ENCODE data around the gene DHX35.
"Not testable (repeated sequence)": the region's sequence is repeated elsewhere in the genome, so short reads cannot be mapped to it uniquely, and the experiment has no call there.

Gene DHX35

DNA sequence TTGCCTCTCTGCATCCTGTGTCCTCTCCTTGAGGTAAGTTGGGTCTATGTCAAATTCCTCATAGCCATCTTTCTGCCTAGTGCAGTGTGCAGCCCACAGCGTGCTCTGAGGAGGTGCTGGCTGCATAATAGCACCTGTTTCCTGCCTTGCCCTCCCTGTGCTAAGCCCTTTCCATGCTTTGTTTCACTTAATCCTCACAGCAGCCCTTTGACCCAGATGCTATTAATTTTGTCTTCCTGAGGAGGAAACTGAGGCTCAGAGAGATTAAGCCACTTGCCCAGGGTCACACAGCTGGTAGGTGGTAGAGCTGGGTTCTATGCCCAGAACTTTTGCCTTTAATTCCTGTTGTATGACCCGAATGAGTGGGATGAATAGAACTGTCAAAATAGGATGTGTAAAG, 22.5 kb upstream of the DHX35 start:
- in situ Hi-C loops (cut with MboI; ENCODE audit: low sequenced_read_pairs): no loop called here

DNA sequence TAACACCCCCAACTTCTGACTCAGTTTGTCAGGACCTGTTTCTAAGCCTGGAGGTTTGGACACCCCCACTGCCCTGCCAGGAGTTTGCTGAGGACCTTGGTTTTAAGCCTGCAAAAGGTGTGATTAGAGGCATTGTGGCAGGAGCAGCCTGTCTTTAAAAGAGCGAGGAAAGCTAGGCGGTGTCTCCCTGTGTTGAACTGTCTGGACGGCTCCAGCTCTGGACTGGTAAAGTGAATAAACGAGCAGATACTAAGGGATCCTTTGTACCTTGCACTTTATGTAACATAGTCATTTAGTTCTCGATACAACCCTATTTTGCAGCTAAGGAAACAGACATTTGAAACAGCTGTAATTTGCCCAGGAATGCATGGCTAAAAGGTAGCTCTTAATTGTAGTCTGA, 21.5 kb upstream of the DHX35 start:
- in situ Hi-C loops (cut with MboI; ENCODE audit: low sequenced_read_pairs): no loop called here

DNA sequence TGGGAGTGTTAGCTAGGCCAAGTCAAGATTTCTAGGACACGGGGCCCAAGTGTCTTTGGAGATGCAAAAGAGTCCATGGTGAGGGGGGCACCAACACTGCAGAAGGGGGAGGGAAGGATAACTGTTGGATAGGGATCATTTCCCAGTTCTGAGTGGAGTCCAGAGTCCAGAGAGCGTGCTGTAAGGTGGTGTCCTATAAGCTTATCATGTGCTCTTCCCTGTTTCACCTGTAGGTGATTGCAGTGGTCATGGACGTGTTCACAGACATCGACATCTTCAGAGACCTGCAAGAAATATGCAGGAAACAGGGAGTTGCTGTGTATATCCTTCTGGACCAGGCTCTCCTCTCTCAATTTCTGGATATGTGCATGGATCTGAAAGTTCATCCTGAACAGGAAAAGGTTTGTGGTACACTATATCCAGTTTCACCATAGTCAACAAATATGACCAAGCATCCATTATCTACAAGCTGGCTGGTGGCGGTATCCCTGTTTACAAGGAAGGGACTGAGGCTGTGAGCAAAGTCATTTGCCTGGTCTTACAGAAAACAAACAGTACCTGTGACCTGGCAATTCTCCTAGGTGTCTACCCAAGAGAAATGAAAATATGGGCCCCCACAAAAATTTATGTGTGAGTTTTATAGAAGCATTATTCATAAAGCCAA, 20.3 kb upstream of the DHX35 start:
- in situ Hi-C loops (cut with MboI; ENCODE audit: low sequenced_read_pairs): no loop called here

DNA sequence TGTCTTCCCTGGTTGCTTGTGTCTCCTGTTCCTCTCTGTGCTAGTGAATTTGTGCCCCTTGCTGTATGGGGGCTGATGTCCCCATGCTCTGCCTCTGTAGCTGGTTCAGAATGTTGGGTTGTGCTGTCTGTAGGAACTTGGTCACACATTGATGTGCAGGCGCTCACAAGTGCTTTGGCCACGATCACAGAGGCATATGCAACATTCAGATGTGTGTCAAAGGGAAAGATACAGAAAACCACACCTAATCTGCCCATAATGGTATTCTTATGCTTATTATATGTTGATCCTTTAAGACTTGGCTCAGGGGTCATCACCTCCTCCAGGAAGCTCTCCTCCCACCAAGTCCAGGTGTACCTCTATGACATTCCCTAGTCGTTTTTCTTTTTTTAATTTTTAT, 17.1 kb upstream of the DHX35 start:
- in situ Hi-C loops (cut with MboI; ENCODE audit: low sequenced_read_pairs): no loop called here

DNA sequence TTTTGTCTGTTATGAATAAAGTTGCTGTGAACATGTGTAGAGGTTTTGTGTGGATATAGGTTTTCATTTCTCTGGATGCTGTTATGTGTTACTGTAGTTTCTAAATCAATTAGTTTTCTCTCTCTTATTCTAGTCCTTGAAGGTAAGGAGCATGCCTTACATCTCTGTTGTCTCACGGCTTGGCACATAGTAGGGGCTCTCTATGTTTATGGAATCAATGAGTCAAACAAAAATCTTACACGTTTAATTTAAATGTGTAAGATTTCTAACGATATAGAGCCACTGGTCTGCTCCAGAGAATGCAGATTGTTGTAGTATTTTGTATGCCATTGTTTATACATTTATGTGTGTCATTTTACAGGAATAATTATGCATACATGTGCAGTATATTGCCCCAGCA, 15.3 kb upstream of the DHX35 start:
- in situ Hi-C loops (cut with MboI; ENCODE audit: low sequenced_read_pairs): no loop called here

DNA sequence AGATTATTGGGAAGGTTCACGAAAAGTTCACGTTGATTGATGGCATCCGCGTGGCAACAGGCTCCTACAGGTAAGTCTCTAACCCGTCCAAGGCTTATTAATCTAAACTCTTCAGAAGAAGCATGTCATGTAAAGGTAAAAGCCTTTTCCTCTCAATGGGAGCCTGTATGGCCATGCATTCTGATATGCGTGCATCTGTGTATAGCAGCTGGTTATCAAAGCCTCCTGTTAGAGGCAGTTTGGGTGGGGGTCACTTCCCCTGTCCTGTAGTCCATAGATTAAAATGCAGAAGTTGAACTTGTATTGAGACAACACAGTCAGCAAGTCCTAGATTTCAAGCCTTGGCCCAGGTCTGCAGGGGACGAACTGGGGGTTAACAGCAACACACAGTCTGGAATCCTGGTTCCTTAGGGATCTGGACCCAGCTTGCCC, 14.2 kb upstream of the DHX35 start:
- in situ Hi-C loops (cut with MboI; ENCODE audit: low sequenced_read_pairs): no loop called here

DNA sequence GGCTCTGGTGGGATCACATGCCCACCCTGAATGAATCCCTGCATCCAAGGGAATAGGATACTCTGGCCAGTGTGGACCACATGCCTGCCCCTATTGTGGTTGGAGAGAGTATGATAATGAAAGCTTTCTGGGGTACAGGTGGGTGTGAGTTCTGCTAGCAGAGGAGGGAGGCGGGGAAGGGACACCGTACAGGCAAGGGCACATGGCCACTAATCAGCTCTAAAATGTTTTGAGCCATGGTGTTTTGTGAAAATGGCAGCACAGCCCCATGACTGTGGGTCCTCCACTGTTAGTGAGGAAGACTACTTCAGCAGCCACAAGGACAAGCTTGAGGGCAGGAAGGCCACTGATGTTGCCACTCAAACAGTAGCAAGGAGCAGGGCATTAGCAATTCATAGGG, 11.9 kb upstream of the DHX35 start:
- in situ Hi-C loops (cut with MboI; ENCODE audit: low sequenced_read_pairs): no loop called here

DNA sequence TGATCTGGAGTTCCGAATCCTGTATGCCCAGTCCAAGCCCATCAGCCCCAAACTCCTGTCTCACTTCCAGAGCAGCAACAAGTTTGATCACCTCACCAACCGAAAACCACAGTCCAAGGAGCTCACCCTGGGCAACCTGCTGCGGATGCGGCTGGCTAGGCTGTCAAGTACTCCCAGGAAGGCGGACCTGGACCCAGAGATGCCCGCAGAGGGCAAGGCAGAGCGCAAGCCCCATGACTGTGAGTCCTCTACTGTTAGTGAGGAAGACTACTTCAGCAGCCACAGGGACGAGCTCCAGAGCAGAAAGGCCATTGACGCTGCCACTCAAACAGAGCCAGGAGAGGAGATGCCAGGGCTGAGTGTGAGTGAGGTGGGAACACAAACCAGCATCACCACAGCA, 10.5 kb upstream of the DHX35 start:
- in situ Hi-C loops (cut with MboI; ENCODE audit: low sequenced_read_pairs): no loop called here

DNA sequence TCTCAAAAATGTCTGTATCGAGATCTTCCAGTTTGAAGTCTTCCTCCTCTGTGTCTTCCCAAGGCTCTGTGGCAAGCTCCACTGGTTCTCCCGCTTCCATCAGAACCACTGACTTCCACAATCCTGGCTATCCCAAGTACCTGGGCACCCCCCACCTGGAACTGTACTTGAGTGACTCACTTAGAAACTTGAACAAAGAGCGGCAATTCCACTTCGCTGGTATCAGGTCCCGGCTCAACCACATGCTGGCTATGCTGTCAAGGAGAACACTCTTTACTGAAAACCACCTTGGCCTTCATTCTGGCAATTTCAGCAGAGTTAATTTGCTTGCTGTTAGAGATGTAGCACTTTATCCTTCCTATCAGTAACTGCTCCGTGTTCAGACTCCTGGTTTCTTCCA, 10.0 kb upstream of the DHX35 start:
- in situ Hi-C loops (cut with MboI; ENCODE audit: low sequenced_read_pairs): no loop called here

DNA sequence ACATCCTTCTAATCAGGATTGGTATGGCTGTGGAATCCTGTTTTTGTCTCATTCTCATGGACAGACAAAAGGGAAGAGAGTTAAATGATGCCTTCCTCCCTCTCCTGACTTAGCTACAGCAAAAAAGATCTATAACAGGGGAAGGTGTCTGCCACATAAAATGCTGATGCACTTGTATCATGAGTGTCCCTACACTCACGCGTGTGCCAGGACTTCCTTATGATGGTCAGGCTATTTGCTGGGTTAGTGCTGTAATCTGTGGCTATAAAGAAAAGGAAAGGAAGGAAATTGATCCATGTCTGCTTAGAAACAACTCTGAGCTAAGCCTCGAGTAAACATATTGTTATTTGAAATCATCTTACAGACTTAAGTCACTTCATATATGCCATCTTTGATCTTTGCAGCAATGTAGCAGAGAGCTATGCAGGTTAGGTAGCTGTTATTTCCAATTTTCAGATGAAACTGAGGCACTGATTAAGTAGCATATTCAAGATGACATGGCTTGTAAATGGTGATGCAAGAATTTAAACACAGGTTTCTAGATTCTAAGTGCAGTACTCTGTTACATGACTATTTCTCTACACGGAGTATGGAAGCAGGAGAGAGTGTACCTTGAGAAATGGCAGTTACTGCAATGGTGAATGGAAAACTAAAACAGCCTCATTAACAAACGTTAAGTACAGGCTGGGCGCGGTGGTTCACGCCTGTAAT, 8.4 kb upstream of the DHX35 start:
- in situ Hi-C loops (cut with MboI; ENCODE audit: low sequenced_read_pairs): no loop called here

DNA sequence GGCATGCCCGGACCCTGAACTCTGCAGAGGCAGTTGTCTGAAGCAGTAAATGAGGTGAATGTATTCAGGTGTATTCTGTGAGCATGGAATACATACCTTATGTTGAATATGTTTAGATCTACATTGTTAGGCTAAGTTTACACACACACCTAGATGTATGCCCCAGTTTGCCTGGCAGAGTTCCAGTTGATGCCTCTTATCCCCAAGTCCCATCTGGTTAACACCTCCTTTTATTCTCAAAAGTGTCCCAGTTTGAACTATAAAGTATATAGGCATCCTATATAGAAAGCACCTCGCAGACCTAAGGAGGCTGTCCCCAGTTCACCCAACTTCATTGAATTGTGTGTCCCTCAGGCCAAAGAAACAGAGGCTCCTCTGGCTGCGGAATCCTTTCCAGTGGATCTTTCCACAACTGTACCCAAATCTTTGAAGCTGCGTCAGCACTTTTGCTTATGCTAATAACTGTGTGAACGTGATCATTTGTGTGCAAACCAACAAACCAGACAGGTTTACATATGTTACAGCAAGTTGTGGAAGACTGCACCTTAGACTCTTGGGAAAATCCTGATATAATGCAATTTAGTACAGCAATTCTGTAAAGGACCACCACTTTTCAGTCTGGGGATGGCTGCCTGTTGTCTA, 4.8 kb upstream of the DHX35 start:
- in situ Hi-C loops (cut with MboI; ENCODE audit: low sequenced_read_pairs): no loop called here

DNA sequence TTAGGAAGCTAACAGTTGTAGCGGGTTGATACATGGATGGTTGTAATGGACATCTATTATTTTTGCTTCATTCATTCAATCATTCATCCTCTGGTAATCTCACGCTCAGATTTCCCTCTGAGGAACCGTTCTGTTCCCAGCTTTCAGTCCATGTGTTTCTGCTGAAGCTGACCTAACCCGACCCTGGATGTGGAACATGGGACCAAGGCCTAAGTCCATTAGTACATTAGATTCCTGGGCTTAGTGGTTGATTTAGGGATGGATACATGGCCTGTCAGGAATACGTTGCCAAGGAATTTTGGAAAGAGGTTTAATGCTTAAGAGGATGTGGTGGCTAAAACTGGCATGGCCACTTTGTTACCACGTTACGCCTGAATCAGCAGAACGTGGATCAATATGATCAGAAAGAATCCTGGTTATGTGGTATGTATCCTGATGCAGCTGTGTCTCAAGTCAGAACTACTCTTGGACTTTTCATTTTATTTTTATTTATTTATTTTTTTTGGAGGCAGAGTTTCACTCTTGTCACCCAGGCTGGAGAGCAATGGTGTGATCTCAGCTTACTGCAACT, 4.1 kb upstream of the DHX35 start:
- in situ Hi-C loops (cut with MboI; ENCODE audit: low sequenced_read_pairs): no loop called here

DNA sequence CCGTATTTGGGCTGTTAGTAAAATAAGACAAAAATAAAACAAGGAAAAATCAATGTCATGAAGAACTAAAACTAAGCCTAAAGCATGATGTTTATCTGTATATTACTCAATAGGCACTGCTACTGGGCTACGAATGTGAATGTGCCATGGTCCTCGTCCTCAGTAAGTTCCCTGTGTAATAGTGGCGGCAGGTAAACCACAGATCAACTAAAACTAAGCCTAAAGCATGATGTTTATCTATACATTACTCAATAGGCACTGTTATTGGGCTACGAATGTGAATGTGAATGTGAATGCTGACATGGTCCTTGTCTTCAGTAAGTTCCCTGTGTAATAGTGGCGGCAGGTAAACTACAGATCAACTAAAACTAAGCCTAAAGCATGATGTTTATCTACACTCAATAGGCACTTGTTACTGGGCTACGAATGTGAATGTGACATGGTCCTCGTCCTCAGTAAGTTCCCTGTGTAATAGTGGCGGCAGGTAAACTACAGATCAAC, 1.9 kb upstream of the DHX35 start:
- in situ Hi-C loops (cut with MboI; ENCODE audit: low sequenced_read_pairs): not testable (repeated sequence)

DNA sequence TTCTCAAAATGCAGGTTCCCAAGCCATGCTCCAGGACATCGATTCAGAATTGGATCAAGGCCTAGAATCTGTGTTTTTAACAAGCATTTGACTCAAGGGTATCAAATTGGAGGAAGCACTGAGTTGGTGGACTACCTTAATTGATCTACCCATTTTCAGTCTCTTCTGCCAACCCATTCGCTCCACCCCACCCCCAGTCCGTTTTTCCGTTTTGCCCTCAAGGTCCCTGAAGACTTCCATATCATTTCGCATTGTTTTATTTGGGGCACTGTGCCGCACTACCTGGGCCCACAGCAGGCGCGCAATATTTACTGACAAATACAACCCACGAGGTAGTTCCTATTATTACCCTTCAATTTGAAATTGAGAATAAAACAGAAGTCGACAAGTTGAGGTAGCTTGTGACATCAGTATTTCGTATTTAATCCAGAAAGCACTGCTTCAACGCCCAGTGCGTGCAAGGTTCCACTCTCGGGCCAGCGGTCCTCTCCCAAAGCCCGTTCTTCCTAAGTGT, 557 bp upstream of the DHX35 start:
- in situ Hi-C loops (cut with MboI; ENCODE audit: low sequenced_read_pairs): no loop called here

DNA sequence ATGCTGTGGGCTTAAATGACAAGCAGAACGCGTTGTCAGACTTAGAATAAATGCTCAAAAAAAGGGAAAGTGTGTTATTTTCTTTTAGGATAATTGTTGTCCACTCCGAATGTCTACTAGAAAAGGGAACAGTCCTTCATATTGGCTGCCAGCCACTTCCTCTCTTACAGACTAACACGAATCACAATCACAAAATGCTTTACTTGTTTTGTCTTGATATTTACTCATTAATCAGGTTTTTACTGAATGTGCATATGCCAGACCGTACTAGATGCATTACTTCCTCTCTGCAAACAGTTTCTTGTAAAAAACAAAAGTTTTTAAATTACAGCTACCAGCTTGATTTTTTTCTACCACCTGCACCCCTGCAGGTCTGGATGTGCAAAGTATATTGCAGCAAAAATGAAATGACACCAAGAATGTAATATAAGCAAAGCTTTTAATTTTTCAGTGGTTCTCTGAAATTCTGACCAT, 821 bp downstream of the DHX35 start:
- in situ Hi-C loops (cut with MboI; ENCODE audit: low sequenced_read_pairs): no loop called here

DNA sequence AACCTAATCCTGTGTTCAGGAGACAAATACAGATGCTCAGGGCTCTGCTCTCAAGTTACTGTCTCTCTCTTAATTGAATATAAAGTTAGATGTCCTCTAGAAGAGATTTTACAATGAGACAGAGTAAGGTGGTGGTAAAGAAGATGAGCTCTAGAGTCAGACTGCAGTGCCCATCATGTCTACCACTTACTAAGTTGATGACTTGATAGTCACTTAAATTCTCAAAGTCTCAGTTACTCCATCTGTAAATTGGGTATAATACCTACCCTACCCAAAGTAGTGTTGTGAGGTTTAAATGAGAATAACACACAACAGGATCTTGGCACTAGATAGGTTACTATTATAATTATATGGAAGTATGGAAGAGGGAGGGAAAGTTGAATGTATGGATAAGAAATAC, 1.6 kb downstream of the DHX35 start:
- in situ Hi-C loops (cut with MboI; ENCODE audit: low sequenced_read_pairs): no loop called here

DNA sequence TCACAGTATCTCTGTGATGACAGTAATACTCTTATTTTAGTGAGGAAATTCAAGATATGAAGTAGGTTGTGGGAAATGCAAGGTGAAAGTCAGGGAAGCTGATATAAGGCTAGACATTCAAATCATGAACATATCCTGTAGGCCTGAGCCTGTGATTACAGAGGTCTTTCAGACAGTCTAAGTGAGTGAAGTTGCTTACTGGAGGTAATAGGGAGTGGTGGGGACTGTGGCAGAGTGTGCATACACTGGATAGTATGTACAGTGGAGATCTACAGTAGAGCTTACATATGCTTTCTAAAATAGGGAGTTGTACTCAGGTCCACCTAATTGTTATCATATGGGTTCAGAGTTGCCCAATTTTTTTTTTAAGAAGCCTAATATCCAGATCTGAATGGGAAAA, 3.1 kb downstream of the DHX35 start:
- in situ Hi-C loops (cut with MboI; ENCODE audit: low sequenced_read_pairs): no loop called here

DNA sequence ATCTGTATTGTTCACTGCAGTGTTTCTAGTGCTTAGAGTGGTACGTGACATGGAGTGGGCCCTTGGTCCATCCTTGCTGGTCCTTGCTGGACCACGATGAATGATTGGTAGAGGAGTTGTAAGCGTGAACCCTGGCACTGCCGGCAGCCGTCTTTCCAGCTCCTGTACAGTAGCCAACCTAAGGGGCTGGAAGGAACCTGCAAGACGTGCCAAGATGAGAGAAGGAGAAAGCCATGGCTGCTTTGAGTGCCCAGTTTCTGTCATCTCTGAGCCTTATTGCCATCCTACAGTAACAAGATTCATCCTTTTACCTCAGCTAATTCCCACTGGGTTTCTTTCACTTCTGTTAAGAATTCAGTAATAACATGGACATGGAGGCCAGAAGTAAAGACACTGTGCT, 5.9 kb downstream of the DHX35 start:
- in situ Hi-C loops (cut with MboI; ENCODE audit: low sequenced_read_pairs): no loop called here

DNA sequence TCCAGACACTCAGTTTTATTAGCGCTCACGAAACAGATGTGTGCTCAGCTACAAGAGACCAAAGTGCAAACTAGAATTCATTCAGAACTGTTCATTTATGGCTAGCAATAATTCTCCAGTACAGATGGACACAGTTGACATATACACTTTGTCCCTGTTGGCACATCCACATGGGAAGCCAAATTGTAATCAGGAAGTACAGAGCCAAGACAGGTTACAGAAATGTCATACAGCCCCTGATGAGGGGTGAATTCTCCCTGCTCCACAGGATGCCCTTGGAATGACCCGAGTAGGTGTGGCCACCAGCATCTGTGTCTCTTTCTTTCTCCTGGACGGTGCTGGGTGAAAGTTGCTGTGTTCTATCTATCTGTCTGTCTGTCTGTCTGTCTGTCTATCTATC, 7.6 kb downstream of the DHX35 start:
- in situ Hi-C loops (cut with MboI; ENCODE audit: low sequenced_read_pairs): no loop called here

DNA sequence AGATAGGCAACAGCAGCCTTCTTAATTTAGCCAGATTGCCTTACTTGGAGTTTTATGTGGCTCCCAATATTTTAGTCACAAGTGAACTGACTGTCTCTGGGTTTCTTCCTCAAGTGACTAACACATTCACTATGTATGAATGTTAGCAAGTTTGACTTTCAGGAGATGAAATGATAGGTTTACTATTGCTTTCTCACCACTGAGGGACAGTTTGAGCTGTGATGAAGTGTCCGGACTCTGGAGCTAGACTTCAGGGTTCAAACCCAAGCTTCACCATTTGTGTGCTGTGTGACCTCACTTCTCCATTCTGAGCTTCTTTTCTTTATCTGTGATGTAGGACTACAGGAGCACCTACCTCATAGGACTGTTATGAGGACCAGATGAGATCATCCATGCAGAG, 8.2 kb downstream of the DHX35 start:
- in situ Hi-C loops (cut with MboI; ENCODE audit: low sequenced_read_pairs): no loop called here

DNA sequence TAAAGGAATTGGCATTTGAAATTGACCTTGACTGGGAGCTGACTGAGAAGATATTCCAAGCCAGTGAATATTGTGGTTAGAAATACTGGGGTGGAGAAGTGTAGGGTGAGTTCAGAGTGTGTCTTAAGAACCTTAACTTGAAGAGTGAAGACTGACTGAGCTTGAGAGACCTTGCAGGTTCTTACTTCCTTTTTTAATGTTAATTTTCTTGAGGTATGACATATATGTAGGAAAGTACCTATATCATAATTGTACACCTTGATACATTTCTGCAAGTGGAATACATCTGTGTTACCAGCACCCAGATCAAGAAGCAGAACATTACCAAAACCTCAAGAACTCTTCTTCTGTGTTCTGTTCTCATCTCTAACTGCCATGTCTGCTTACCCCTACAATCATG, 11.0 kb downstream of the DHX35 start:
- in situ Hi-C loops (cut with MboI; ENCODE audit: low sequenced_read_pairs): no loop called here

DNA sequence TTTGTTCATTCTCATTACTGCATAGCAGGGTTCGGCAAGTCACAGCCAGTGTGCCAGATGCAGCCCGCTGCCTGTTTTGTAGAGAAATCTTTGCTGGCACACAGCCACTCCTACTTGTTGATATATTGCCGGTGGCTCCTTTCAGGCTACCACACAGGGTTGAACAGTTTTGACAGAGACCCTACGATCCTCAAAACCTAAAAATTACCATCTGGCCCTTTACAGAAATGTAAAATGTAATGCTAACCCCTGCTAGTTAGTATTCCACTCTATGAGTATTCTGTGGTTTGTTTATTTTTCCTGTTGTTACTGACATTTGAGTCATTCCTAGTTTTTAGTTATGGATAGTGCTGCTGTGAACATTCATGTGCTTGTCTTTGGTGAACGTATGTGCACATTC, 11.5 kb downstream of the DHX35 start:
- in situ Hi-C loops (cut with MboI; ENCODE audit: low sequenced_read_pairs): no loop called here
